NCI-H2227 (cell line): ENCODE results near the gene HINFP.
"Not testable (repeated sequence)": the region's sequence is repeated elsewhere in the genome, so short reads cannot be mapped to it uniquely, and the experiment has no call there.

ENCODE experiments used
- DNase-seq: peaks from one replicate; lab custom pipeline; 2025; ENCODE audit not compliant: unreplicated experiment; lab: John Stamatoyannopoulos, UW

Gene HINFP

GRCh38 chr11:119116601-119117000 is 4.8 kb upstream of the HINFP start:
- DNase-seq, result no peak

GRCh38 chr11:119117004-119117706 is 4.2 kb upstream of the HINFP start:
- no peak for DNase-seq

- no peak for DNase-seq
These were observed 3.2 kb upstream of the HINFP start for GRCh38 chr11:119118227-119118626.

GRCh38 chr11:119118946-119119345 is 2.4 kb upstream of the HINFP start:
- no peak for DNase-seq

- peak; percentile 59 for DNase-seq
These were observed 757 bp upstream of the HINFP start for GRCh38 chr11:119120639-119121007.

- DNase-seq, result no peak
These were observed 388 bp downstream of the HINFP start for GRCh38 chr11:119121811-119122124.

- no peak for DNase-seq
These were observed 4.4 kb downstream of the HINFP start for GRCh38 chr11:119125821-119126220.

GRCh38 chr11:119126675-119127268 is 5.4 kb downstream of the HINFP start:
- no peak for DNase-seq

- DNase-seq, result no peak
These were observed 9.3 kb downstream of the HINFP start for GRCh38 chr11:119130662-119131061.

- DNase-seq, result peak; percentile 7
These were observed 13.1 kb downstream of the HINFP start for GRCh38 chr11:119134389-119134978.

GRCh38 chr11:119139276-119139675 is 17.9 kb downstream of the HINFP start:
- not testable (repeated sequence) for DNase-seq

GRCh38 chr11:119144825-119145486 is 23.6 kb downstream of the HINFP start:
- peak; percentile 77 for DNase-seq

- no peak for DNase-seq
These were observed 24.2 kb downstream of the HINFP start for GRCh38 chr11:119145551-119145950.

GRCh38 chr11:119147604-119148333 is 26.4 kb downstream of the HINFP start:
- no peak for DNase-seq

- DNase-seq, result no peak
These were observed 27.3 kb downstream of the HINFP start for GRCh38 chr11:119148720-119149017.

GRCh38 chr11:119149018-119149785 is 27.8 kb downstream of the HINFP start, which contains the start of gene ABCG4:
ABCG4 (plus strand) TSS chr11:119149052; CDS start chr11:119149966, 914 bp downstream.
- DNase-seq, result peak; percentile 37

- peak; percentile 37 for DNase-seq
These were observed 28.5 kb downstream of the HINFP start for GRCh38 chr11:119149786-119150275.

GRCh38 chr11:119152043-119152442 is 30.7 kb downstream of the HINFP start:
- DNase-seq, result no peak

GRCh38 chr11:119152604-119153003 is 31.2 kb downstream of the HINFP start:
- DNase-seq, result no peak

- DNase-seq, result no peak
These were observed 31.9 kb downstream of the HINFP start for GRCh38 chr11:119153049-119153818.
